ENCODE measurements around the gene ADK. TPM values are rescaled to one million over a fixed set of nuclear protein-coding genes. Genes with fewer than 3 reads are reported as not detected.
A peak's percentile ranks its signal among the peaks of the same experiment; 100 is the strongest.

Gene ADK
- total RNA-seq, 2 experiments from 2014 or later: 26.4 to 31.1 TPM

DNA sequence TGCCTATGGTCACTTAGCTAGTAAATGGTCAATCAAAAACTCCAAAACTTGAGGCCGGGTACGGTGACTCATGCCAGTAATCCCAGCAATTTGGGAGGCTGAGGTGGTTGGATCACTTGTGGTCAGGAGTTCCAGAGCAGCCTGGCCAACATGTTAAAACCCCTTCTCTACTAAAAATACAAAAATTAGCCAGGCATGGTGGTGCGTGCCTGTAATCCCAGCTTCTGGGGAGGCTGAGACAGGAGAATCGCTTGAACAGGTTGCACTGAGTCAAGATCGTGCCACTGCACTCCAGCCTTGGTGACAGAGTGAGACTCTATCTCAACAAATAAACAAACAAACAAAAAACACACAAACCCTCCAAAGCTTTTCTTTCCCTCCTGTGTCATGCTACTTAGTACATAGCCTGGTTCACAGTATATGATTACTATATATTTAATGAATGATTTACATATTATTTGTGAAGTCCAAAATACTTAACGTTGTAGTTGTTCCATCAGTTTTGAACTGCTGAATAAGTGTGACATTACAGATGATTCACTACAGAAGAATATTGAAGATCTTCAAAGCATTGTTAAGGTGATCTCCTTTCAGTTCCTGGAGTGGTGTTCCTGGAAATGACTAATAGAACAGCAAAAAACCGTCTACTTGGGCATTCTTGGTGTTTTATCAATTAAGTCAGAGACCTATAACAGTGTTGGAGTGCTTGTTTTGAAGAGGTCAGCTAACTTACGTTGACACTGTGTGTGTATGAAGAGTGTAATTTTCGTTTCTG is 72.9 kb downstream of the ADK start:
- Histone ChIP-seq H3K9me3 (ENCODE audit: low read length) (no peaks in the 10 kb centered on the region), H3K4me3 (ENCODE audit: low read depth, low read length, poor library complexity, severe bottlenecking) (no peak overlapping the region), H3K9me2 (ENCODE audit: insufficient read depth, low read length) (no peaks in the 10 kb centered on the region), H3K27ac (ENCODE audit: low read depth, low read length, poor library complexity, severe bottlenecking) (no peak overlapping the region), H4K20me1 (ENCODE audit: insufficient read depth, low read length) (no peaks in the 10 kb centered on the region), H3K4me2 (ENCODE audit: low read length) (no peak overlapping the region), H3K4me1 (ENCODE audit: insufficient read depth, low read length, poor library complexity, severe bottlenecking) (peaks cover 11% of the 10 kb centered on the region), H3K36me3 (ENCODE audit: insufficient read depth, low read length) (no peaks in the 10 kb centered on the region), H3K79me2 (ENCODE audit: insufficient read depth, low read depth, low read length) (no peaks in the 10 kb centered on the region), H2AFZ (ENCODE audit: low read length) (no peak overlapping the region)
- BruUV-seq (replicated peaks): no TSS peak
- intact Hi-C loops (cut with micrococcal nuclease; ENCODE audit: unreplicated experiment): no loop called here
- ChIA-PET CTCF (ENCODE audit: unreplicated experiment) (no interaction called here), POLR2A (no interaction called here)
- DNase-seq (ENCODE audit: low spot score): no peak
- no peak for TF ChIP-seq EZH2phosphoT487 (IDR thresholded peaks at IDR 0.05; ENCODE audit: borderline replicate concordance, low read depth, low read length)
- TF ChIP-seq, protein P1, sequence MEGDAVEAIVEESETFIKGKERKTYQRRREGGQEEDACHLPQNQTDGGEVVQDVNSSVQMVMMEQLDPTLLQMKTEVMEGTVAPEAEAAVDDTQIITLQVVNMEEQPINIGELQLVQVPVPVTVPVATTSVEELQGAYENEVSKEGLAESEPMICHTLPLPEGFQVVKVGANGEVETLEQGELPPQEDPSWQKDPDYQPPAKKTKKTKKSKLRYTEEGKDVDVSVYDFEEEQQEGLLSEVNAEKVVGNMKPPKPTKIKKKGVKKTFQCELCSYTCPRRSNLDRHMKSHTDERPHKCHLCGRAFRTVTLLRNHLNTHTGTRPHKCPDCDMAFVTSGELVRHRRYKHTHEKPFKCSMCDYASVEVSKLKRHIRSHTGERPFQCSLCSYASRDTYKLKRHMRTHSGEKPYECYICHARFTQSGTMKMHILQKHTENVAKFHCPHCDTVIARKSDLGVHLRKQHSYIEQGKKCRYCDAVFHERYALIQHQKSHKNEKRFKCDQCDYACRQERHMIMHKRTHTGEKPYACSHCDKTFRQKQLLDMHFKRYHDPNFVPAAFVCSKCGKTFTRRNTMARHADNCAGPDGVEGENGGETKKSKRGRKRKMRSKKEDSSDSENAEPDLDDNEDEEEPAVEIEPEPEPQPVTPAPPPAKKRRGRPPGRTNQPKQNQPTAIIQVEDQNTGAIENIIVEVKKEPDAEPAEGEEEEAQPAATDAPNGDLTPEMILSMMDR (conservative IDR thresholded peaks at IDR 0.05; ENCODE audit: low read length): no peak

DNA sequence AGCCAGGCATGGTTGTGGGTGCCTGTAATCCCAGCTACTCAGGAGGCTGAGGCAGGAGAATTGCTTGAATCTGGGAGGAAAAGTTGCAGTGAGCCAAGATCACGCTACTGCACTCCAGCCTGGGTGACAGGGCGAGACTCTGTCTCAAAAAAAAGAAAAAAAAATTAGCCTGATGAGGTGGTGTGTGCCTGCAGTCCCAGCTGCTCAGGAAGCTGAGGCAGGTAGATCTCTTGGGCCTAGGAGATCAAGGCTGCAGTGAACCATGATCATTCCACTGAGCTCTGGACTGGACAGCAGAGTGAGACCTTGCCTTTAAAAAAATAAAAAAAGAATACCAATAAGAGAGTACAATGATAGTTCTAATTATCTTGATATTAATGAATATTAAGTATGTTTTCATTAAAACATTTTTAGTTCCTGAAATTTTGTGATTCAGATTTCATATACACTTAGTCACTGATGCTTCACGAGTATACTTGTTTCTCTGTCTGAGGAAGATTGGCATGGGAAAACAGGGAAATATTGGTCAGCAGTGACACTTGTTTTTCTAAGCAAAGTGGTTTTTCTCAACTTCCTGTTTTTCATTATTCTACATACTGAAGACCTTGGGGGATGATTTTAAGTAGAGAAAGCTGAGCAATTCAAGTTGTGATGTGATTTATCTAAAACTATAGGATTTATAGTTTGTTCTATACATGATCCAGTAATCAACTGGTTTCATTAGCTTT is 76.8 kb downstream of the ADK start:
- H2AFZ ChIP-seq (ENCODE audit: low read length): no peak overlapping the region; the same call in 1 of the 2 replicates
- H3K9me3 ChIP-seq (ENCODE audit: low read length): no peaks in the 10 kb centered on the region
- no TSS peak for BruUV-seq (replicated peaks)
- POLR2A ChIA-PET: interaction anchor here (0.5 to 1.2 kb wide), 7 partner anchors 14 to 308 kb away, joined by 3 to 5 read pairs (median 3); partner anchors contain the start of gene AP3M1
- no peaks in the 10 kb centered on the region for H3K9me2 ChIP-seq (ENCODE audit: insufficient read depth, low read length)
- DNase-seq (ENCODE audit: low spot score): peak; percentile 50
- peak overlapping the region; percentile 14 for H3K27ac ChIP-seq (ENCODE audit: low read depth, low read length, poor library complexity, severe bottlenecking)
- H3K79me2 ChIP-seq (ENCODE audit: insufficient read depth, low read depth, low read length): no peaks in the 10 kb centered on the region
- no peaks in the 10 kb centered on the region for H4K20me1 ChIP-seq (ENCODE audit: insufficient read depth, low read length)
- H3K4me2 ChIP-seq (ENCODE audit: low read length): peak overlapping the region; percentile 23; the same call in 1 of the 2 replicates
- CTCF ChIA-PET (ENCODE audit: unreplicated experiment): interaction anchor here (0.5 kb wide), 1 partner anchor 14 kb away, joined by 3 read pairs; no protein-coding TSS in a partner anchor
- intact Hi-C loops (cut with micrococcal nuclease; ENCODE audit: unreplicated experiment): no loop called here
- H3K36me3 ChIP-seq (ENCODE audit: insufficient read depth, low read length): no peaks in the 10 kb centered on the region
- TF ChIP-seq EZH2phosphoT487 (IDR thresholded peaks at IDR 0.05; ENCODE audit: borderline replicate concordance, low read depth, low read length): no peak
- TF ChIP-seq, protein P1 (conservative IDR thresholded peaks at IDR 0.05; ENCODE audit: low read length): no peak
- no peak overlapping the region for H3K4me3 ChIP-seq (ENCODE audit: low read depth, low read length, poor library complexity, severe bottlenecking)
- peaks cover 11% of the 10 kb centered on the region for H3K4me1 ChIP-seq (ENCODE audit: insufficient read depth, low read length, poor library complexity, severe bottlenecking)

All from OCI-LY7 (cell line).